ENCODE results near the gene SLC35E2B.
"Not testable (repeated sequence)": the region's sequence is repeated elsewhere in the genome, so short reads cannot be mapped to it uniquely, and the experiment has no call there.

Gene SLC35E2B

DNA sequence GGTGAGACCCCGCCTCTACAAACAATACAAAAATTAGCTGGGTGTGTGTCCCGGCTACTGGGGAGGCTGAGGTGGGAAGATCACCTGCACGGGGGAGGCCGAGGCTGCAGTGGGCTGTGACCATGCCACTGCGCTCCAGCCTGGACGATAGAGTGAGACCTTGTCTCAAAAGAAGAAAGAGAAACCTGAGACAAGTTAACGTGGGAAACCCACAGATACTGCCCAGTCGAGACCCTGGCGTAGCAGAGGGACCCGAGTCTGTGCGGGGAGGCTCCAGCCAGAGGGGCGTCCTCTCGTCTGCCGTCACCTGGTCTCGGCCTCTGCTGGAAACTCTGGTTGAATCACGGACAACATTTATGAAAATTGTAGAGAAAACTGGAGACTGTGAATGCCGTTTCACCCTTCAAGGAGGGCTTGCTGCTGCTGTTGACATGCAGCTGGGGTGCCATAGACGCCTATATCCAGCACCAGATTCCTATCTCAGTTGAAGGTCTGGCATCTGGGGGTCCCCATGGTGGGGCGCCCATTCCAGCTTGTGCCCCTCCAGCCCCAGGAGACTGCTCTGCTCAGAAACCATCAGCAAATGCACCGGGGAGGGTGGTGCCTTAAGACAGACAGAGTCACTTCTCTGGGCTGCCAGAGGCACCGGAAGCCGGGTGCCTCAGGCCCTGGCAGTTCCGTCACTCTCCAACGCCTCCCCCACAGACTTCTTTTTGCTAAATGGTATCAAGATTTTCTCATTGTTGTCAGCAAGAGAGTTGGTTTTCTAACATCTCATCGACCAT is 20.2 kb downstream of the SLC35E2B start:
- DNase-seq: no peak

DNA sequence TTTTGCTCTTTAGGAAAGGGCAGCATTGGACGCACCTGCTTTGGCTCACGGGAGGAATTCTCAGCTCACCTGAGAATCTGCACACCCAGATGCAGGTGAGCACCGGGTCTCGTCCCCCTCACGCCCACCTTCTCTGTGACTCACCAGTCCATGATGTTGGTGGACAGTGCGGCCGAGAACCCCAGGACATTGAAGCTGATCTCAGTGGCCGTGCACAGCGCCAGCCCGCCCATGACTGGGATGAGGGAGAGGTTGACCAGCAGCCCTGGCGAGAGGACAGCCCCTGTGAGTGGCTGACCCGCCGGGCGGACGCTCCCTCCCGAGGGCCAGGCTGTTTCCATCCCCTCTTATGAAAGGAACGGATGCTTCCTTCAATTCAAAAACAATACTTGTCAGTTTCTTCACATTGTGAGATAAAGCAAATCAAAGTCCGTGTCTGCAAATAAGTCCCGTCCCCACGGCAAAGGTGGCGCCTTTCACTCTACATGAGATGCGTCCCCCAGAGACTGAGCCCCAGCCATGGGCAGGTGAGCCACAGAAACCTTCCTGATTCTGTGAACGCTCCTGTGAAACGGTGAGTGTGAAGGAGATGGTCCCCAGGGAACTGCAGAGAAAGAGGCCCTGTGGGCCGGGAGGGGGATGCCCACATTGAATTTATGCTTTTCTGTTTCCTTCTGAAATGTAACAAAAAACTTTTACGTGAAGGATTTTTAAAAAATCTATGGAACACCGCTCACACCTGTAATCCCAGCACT is 21.1 kb downstream of the SLC35E2B start:
- no peak for DNase-seq

DNA sequence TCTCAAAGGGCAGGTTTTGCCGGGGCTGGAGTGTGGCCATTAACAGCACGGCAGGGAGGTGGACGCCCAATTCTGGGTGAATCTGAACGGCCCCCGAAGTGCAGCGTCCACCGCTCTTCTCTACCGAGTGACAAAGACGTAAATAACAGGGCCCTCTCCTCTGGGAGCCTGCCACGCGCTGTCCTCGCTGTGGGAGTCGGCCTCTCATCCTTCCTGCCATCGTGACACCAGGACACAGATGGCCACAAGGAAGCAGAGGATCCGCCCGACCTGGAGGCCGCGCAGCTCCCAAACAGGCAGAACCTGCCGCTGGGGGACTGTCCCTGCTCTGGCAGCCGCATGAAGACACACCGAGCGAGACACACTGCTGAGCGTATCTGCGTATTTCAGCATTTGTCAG is 21.7 kb downstream of the SLC35E2B start:
- no peak for DNase-seq

DNA sequence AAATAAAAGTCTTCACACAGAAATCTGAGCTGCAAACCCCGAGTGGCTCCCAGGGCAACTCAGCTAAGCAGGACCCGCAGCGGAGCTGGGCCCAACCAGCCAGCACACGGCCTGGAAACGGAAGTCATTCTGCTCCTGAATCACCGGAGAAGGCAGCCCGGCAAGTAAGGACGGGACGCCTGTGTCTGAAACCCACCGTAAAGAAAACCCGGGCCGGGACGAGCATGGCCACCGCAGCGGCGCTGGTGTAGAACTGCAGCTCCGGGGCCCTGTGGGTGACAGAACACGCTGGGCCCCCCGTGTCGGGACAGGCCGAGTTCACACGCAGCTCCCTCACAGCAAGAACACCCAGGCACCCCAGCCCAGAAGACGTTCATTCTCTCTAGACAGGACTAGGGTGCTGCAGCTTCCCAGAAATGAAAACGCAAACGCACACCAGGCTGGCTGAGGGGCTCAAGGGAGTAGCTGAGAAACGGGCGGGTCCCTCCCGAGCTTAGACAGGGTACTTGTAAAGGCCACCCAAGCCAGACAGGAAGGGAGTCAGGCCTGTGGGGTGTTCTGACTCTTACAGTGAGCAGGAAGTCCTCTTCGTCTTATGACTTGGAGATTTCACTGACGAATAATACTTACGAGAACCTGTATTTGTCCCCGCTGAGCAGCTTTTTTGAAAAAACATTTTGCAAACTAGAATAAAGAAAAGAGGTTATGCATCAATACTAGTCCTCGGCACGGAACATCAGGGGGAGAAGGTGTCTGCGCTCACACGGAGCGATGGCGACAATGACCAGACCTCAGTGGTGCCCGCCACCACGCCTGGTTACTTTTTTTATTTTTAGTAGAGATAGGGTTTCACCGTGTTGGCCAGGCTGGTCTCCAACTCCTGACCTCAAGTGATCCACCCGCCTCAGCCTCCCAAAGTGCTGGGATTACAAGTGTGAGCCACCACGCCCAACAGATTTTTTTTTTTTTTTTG is 22.8 kb downstream of the SLC35E2B start:
- no peak for DNase-seq

DNA sequence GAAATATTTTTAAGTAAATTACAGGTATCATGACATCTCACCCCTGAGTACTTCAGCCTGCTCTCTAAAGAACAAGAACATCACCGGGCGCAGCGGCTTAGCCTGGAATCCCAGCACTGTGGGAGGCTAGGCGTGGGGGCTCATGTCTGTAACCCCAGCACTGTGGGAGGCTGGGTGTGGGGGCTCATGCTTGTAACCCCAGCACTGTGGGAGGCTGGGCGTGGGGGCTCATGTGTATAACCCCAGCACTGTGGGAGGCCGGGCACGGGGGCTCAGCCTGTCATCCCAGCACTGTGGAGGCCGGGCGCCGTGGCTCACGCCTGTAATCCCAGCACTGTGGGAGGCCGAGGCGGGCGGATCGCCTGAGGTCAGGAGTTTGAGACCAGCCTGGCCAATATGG is 26.1 kb downstream of the SLC35E2B start:
- no peak for DNase-seq

DNA sequence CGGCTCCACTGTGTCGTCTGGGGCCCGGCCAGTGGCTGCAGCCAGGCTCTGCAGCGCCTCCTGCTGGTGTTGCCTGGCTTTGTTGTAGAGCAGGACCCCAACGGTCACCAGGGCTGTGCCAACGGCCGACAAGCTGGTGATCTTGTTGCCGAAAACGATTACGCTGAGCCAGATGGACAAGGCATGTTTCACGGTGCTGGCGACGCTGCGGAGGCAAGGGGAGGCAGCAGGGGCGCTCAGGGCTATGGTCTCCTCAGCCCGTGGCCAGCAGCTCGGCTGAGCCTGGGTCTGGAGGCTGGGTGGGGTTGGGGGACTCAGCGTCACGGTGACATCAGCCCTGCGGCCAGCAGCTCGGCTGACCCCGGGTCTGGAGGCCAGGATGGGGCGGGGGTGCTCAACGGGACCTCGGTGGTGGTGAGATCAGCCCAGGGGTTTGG is 26.8 kb downstream of the SLC35E2B start:
- DNase-seq: no peak

DNA sequence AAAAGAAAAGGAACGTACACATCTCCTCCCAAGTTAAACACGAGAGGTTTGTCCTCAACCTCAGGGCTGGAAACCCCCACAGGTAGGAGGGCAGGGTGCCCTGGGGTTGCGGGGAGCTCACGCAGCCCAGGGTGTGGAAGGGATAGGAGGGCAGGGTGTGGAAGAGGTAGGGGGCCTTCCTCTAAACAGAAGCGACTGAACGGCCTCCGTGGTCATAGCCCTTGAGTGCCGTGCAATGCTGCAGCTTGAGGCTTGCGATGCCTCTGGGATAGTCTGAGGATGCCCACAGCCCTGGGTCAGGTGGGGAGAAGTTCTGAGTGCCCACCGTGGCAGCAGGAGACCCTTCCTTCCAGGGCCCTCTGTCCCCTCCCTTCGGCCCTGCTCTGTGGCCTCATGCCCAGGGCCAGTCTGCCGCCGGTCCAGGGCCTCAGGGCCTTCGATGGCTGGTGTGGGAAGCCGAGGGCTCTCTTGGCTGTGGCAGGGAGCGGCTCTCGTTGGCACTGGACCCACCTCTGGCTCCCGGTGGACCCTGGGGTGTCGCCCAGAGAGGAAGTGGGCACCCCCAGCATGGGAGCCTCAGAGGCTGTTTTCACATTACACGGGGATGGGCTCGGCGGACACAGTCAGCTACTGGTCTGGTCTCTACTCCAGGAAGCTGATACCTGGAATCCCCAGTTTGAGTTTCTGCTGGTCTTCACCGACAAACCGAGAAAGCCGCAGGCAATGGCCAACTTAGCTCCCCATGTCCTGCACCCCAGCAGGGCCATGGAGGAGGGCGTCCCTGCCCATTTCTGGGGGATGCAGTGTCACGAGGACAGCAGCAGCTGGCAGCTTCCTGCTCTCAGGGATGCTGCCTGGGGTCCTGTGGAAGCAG is 27.4 kb downstream of the SLC35E2B start:
- no peak for DNase-seq

DNA sequence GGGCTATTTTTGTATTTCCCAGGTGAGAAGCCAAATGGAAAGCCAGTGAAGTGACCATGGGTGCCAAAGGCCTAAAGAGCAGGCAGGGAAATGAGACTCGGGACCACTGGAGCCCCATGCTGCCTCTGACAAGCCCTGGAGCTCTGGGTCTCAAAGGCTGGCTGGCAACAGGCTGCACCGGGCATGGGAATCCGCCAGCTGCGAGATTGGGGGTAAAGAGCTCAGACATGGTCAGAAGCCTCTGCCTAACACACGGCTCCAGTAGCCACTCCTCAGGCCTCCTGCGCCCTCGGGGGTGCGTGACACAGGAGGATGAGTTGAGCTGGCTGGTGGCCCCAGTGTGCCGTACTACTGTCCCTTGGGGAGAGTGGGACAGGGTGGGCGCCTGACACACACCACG is 28.3 kb downstream of the SLC35E2B start:
- not testable (repeated sequence) for DNase-seq

DNA sequence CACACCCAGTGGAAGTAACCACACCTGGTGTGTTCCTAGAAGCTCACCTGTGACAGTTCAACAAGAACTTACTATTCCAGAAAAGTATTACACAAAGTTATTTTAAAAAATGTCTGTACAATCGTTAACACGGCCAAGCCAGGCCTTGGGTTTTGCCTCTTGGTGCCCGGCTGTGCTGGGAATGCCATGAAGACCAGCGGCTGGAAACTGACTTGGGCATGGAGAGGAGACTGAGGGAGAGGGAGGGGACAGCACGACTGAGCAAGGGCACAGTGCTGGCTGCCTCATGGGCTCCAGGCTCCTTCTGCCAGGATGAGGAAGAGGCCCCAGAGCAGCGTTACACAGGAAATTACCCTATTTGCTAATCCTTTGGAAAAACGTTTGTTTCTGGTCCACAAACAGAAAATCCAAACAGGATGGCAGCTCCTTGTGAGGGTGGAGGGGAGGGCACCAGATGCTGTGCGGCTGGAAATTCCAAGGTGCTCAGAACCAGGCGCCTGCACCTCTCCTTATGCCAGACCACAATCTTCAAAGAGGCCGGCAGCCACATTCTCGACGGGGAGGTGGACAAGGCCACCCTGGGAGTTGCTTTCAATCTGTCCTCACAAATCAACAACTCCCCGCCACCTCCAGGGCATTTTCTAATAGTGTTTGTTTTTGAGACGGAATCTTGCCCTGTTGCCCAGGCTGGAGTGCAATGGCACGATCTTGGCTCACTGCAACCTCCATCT is 29.6 kb downstream of the SLC35E2B start:
- not testable (repeated sequence) for DNase-seq

DNA sequence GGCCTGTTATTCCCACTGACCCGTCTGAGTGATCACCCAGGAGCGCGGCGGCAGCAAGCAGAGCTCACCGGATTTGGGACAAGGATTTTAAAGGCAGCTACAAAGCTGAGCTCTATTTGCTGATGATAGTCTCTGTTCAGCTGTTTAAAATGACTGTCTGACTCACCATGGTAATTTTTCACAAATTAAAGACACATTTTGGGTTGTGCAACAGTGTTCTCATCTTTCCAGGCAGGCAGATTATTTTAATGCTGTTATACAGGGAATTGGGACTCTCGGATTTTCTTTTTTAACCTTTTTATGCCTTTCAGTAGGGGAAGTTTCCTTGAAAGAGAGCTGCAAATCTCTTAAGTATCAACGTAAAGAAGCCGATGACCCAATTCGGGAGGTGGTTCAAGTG is 30.2 kb downstream of the SLC35E2B start:
- DNase-seq: not testable (repeated sequence)

DNA sequence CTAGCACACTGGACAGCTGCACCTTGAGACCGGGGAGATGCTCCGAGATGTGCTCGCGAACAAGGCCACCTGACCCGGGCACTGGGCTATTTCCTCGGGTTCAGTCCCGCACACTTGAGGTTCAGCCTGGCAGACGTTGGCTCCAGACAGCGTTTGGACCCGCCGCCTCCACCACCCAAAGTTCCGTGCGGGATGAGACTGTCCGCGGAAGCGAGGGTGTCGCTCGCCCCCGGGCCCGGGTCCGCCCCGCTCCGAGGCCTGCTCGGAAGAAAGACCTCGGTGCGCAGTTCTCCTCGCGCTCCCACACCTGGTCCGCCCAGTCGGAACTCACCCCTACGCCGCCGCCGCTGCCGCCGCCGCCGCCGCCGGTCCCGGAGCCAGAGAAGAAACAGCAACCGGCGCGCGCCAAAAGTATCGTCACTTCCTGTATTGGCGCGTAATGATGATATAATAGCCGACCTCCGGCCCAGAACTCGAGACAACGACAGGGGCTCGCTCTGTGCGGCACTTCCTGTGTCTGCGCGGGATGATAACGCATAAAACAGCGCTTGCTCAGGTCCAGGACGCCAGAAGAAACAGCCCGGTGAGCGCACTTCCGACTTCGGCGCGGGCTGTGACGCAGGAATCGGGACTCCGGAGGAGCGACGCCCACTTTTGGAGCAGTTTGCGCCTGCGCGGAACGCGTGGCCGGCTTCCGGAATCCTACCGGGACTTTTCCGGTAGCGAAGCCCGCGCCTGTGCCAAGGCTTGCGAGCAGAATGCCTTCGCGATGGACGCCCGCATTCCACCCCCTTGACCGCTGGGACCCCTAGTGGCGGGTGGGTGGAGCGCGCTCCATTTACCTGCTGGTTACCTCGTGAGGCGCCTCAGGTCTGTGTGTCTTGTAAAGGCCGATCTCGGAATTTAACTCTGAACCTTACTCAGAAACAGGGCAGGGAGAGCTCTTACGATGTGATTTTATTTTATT is 33.7 kb downstream of the SLC35E2B start, which contains the start of gene CDK11B:
TSS of gene CDK11B (minus strand) at position 422 of the 967 bp plus-strand sequence. CDS start 1,519 bp downstream, outside the sequence.
- DNase-seq: peak; percentile 75

DNA sequence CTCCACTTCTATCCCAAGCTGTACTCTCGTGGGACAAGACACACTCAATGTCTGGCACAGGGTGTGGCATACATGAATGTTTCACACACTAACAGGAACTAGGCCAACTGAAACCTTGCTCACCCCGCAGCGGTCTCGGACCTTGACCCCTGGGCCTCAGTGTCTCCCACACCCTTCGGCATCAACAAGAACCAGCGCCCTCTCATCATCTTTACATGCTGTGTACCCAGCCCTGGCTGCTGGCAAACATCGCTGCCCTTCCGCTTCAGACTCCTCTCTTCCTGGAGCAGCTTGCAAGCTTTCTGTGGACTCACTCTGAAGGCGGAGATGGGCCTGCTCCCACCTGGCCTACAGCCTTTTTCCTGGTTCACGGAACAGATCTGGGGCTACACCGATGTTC is 44.3 kb downstream of the SLC35E2B start:
- not testable (repeated sequence) for DNase-seq

DNA sequence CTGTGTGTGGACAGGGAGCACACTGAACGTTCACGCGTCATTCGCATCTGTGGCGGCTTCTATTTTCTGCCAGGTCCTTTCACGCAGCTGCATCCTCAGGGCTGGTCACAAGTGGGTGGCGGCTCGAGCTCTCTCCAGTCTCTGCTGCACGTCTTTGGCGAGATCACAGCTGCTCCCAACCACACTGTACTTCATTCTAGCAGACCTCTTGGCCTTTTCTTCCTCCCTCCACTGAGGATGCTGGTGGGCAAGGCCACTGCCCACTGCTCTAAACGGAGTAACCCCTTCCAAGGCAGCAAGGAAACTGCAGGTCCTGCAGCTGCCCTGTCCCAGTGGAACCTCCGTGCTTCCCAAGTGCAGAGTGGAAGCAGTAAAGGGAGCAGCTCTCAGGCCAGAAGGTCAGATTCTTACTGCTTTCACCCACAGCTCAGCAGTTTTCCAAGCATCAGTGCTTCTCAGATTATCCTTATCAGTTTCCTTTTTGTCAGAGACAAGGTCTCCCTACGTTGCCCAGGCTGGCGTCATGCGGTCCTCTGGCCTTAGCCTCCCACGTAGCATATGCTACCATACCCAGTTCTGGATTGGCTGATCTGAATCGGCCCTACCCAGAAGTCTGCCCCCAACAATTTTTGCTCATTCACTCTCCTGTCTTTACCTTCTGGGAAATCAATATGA is 44.9 kb downstream of the SLC35E2B start:
- not testable (repeated sequence) for DNase-seq

DNA sequence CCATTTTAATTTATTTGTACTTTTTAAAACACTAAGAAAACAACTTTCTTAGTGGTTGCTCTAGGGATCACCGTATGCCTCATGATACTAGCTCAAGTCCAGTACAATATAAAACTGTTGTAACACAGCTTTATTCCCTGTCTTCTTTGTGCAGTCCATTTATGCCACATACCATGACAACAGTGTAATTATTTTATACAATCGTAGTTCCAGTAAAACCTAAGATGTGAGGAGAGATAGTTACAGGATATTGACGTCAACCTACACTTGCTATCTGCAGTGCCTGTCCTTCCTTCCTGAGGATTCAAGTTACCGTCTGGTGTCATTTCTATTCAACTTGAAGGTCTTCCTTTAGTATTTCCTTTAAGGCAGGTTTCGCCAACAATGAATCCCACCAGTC is 46.3 kb downstream of the SLC35E2B start:
- not testable (repeated sequence) for DNase-seq

DNA sequence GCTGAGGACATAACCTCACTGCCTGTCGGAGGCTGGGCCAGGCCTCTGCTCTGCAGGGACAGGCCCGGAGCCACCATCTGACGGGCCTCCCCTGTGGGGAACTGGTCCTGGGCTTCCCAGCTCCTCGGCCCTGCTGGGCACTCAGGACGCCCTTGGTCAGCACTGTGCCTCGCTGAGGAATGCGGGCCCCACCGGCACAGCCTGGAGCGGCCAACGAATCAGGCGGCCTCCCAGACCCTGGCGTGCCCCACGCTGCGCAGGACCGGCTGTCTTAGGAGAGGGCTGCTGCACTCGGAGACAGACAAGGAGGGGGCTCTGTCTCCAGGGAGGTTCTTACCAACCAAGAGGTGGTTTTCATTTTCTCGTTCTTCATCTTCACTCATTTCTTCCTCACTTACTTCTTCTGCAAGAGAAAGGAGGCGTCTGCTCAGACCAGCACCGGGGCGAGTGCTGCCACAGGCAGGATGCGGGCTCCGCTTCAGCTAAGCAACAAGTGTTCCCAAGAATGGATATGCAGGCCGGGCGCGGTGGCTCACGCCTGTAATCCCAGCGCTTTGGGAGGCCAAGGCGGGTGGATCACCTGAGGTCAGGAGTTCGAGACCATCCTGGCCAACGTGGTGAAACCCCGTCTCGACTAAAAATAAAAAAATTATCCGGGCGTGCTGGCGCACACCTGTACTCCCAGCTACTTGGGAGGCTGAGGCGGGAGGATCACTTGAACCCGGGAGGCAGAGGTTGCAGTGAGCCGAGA is 51.7 kb downstream of the SLC35E2B start:
- DNase-seq: not testable (repeated sequence)

DNA sequence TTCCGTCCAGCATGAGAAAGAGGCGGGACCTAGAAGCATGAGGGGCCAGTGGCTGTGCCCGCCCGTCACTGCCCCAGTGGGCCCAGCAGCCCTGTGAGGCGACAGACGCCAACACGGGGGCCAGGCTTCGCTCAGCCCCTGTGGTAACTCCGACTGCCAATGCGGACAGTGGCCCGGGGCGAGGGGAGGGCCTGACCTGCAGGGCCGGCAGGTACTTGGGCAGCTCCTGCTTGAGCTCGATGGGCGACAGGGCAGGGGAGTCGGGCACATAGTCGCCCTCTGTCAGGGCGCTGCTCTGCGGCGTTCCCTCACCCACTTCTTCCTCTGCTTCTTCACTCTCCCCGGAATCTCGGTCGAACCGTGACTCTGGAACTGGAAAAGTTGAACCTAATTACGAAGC is 52.5 kb downstream of the SLC35E2B start:
- DNase-seq: not testable (repeated sequence)

DNA sequence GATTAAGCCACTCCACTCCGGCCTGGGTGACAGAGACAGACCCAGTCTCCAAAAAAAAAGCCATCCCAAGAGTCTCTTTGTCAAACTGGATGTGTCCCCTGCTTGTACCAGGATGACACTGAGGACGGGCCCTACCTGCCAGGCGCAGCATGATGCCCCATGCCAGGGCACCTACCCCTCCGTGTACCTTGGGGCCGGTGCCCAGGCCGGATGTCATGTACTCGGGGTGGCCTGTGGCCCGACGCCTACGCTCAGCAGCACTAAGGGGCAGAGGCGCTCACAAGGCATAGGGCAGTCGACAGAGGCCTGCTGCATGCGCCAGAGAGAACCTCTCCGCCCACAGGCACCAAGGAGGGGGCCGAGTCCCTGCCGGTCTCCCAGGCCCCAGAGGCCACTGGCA is 53.2 kb downstream of the SLC35E2B start:
- DNase-seq: not testable (repeated sequence)

DNA sequence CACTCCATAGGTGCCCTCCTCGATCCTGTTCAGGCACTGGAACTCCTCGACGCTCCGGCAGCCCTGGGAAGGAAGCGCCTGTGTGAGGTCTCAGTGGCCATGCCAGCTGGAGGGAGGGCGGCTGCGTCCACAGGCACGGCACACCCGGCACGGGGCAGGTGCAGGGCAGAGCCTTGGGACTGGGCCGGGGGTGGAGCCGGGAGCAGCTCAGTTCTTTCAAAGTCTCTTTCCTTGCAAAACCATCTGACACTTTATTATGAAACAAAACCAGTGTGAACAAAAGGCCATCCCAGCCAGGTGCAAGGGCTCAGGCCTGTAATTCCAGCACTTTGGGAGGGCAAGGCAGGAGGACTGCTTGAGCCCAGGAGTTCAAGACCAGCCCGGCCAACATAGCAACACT is 54.1 kb downstream of the SLC35E2B start:
- not testable (repeated sequence) for DNase-seq

All from NCI-H748 treated with DMSO at 0.1 percent for 48 hours (cell line).